GM19372 (cell line): ENCODE results near the gene LRRC4C.

Experiments used
- ATAC-seq: cut with Tn5 transposase; IDR thresholded peaks from one replicate; pipeline ENCODE4 v1.9.1; 2021; ENCODE audit warnings: mild to moderate bottlenecking, low read depth, moderate library complexity; ENCODE audit not compliant: unreplicated experiment

The LRRC4C gene

GRCh38 chr11:40080434-40080833 lies 1379.0 kb downstream of the LRRC4C start:
- no peak for ATAC-seq
